HepG2 (cell line): ENCODE measurements around the gene KBTBD13. TPM values are rescaled to one million over a fixed set of nuclear protein-coding genes. Genes with fewer than 3 reads are reported as not detected.

Source experiments
- BORCS8-MEF2B ChIP-seq: sonication (generic); formaldehyde crosslinking; IDR thresholded peaks from 2 replicates; pipeline ENCODE4 v1.8.0; 2022; ENCODE audit warnings: mild to moderate bottlenecking, missing genetic modification reagents
- ELF3 ChIP-seq: IDR thresholded peaks from 2 replicates; pipeline ENCODE4 v1.6.1; 2016; ENCODE audit warnings: missing genetic modification reagents, missing compliant biosample characterization
- FOXA1 ChIP-seq, 2 experiments: fragments of 450-650 bp in 1 of 2; sonication (generic) in 1 of 2; formaldehyde crosslinking in 1 of 2; IDR thresholded peaks; 2 replicates each; pipeline versions ENCODE4 v1.4.0 to v1.6.1; 2016 to 2020; ENCODE audit warnings: missing genetic modification reagents in 1 of 2
- MEIS1 ChIP-seq: sonication (generic); formaldehyde crosslinking; IDR thresholded peaks from 2 replicates; pipeline ENCODE4 v1.9.0; 2021; ENCODE audit warnings: mild to moderate bottlenecking, missing genetic modification reagents, moderate library complexity, borderline replicate concordance
- MYC ChIP-seq: sonication (generic); formaldehyde crosslinking; IDR thresholded peaks from 2 replicates; pipeline ENCODE4 v1.9.0; 2021; ENCODE audit warnings: missing genetic modification reagents, borderline replicate concordance
- NFATC3 ChIP-seq: sonication (generic); formaldehyde crosslinking; IDR thresholded peaks from 2 replicates; pipeline ENCODE4 v1.5.1; 2020; ENCODE audit warnings: mild to moderate bottlenecking, missing genetic modification reagents
- SUZ12 ChIP-seq: fragments of 150-350 bp; IDR thresholded peaks from 2 replicates; pipeline ENCODE4 v1.6.1; 2014; ENCODE audit warnings: low read depth, low read length
- XBP1 ChIP-seq: sonication (generic); formaldehyde crosslinking; IDR thresholded peaks from 2 replicates; pipeline ENCODE4 v1.5.0; 2020; ENCODE audit warnings: missing genetic modification reagents
- YEATS2 ChIP-seq: sonication (generic); formaldehyde crosslinking; IDR thresholded peaks from 2 replicates; pipeline ENCODE4 v1.4.0; 2020; ENCODE audit warnings: missing genetic modification reagents, borderline replicate concordance
- ZNF263 ChIP-seq: sonication (generic); formaldehyde crosslinking; IDR thresholded peaks from 2 replicates; pipeline ENCODE4 v1.4.0; 2020; ENCODE audit warnings: missing genetic modification reagents
- ZNF720 ChIP-seq: sonication (generic); formaldehyde crosslinking; IDR thresholded peaks from 2 replicates; pipeline ENCODE4 v1.4.0; 2020; ENCODE audit warnings: missing genetic modification reagents
- polyA plus RNA-seq, 8 experiments: library from polyadenylated mRNA; depleted of rRNA in 3 of 8; stranded (reverse) in 7 of 8; unstranded in 1 of 8; fragments of >200 nt; fragmentation: Illumina TruSeq in 4 of 8; extraction: Trizol in 4 of 8; gene quantifications; 2 replicates each; pipeline versions ENCODE4 v1.2.1 to v1.2.3, GENCODE V29; 2011 to 2016; ENCODE audit warnings: low read depth in 4 of 8, missing spikeins in 1 of 8, mixed read lengths in 1 of 8; ENCODE audit not compliant: insufficient read depth in 1 of 8
- total RNA-seq, 5 experiments: library from RNA; depleted of rRNA; stranded (reverse); fragments of >200 nt; fragmentation: Illumina TruSeq; extraction: Trizol; gene quantifications; 2 replicates each; pipeline ENCODE4 v1.2.3, GENCODE V29; 2016; ENCODE audit warnings: low read depth in 1 of 5
- TF ChIP-seq, protein P1 (sequence below): sonication (generic); formaldehyde crosslinking; IDR thresholded peaks from 2 replicates; pipeline ENCODE4 v1.4.0; 2020; ENCODE audit warnings: mild to moderate bottlenecking, low read depth, missing genetic modification reagents
- TF ChIP-seq, protein P2 (sequence below), 2 experiments: sonication (generic) in 1 of 2; formaldehyde crosslinking in 1 of 2; IDR thresholded peaks; 2 replicates each; pipeline versions ENCODE4 v1.4.0 to v1.6.1; 2018 to 2020; ENCODE audit warnings: missing genetic modification reagents in 2 of 2, borderline replicate concordance in 1 of 2, low read depth in 1 of 2, mild to moderate bottlenecking in 1 of 2, missing biosample characterization in 1 of 2
- TF ChIP-seq, protein P3 (sequence below): sonication (generic); formaldehyde crosslinking; IDR thresholded peaks from 2 replicates; pipeline ENCODE4 v1.8.0; 2022; ENCODE audit warnings: missing genetic modification reagents, mild to moderate bottlenecking, borderline replicate concordance
- TF ChIP-seq, protein P4 (sequence below): IDR thresholded peaks from 2 replicates; pipeline ENCODE4 v1.6.1; 2016
- TF ChIP-seq, protein P5 (sequence below): sonication (generic); formaldehyde crosslinking; conservative IDR thresholded peaks from 2 replicates; pipeline ENCODE4 v1.8.0; 2022; ENCODE audit warnings: missing genetic modification reagents
- TF ChIP-seq, protein P6 (sequence below): sonication (generic); formaldehyde crosslinking; IDR thresholded peaks from 2 replicates; pipeline ENCODE4 v1.4.0; 2020; ENCODE audit warnings: mild to moderate bottlenecking, missing genetic modification reagents
- TF ChIP-seq, protein P7 (sequence below): sonication (generic); formaldehyde crosslinking; IDR thresholded peaks from 2 replicates; pipeline ENCODE4 v1.5.1; 2020; ENCODE audit warnings: missing genetic modification reagents, mild to moderate bottlenecking, borderline replicate concordance

The KBTBD13 gene
- total and polyA plus RNA-seq, 2 of the 13 experiments (the other 11 are each of a cell fraction or from before 2014, with no cell fraction given) = not detected

DNA sequence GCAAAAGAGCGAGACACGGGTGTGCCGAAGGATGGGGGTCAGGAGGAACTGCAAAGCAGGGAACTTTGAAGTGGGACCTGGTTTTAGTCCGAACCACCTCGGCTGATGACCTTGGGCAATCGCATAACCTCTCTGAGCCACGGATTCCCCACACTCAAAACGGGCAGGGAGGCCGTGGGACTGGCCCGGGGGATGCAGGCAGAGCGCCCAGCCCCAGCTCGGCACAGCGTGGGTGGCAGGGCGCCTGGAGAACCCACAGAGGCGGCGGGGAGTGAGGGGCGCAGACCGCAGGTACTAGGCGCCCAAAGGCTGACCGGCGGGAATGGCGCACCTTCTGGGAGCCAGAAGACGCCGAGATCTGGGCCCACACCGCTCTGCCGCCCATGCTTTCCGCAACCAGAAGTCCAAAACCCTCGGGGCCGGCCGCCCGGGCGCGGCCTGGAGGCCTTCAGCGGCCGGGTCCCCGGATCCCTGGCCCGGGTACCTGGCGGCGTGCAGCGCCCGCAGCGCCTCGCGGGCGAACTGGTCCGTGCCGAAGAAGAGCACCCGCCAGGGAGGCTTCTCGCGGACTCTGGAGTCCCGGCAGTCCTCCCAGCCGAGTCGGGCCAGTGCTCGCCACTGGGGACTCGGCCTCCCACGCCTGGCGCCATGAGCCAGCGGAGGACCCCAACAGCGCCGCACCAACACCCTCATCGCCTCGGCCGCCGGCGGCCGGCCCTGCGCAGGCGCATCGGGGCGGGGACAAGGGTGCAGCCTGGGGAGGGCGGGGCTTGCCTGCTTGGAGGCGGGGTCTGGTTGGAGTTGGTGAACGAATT, 47.4 kb upstream of the KBTBD13 start, which contains the start of gene MTFMT (continued):
- TF ChIP-seq, protein P1, sequence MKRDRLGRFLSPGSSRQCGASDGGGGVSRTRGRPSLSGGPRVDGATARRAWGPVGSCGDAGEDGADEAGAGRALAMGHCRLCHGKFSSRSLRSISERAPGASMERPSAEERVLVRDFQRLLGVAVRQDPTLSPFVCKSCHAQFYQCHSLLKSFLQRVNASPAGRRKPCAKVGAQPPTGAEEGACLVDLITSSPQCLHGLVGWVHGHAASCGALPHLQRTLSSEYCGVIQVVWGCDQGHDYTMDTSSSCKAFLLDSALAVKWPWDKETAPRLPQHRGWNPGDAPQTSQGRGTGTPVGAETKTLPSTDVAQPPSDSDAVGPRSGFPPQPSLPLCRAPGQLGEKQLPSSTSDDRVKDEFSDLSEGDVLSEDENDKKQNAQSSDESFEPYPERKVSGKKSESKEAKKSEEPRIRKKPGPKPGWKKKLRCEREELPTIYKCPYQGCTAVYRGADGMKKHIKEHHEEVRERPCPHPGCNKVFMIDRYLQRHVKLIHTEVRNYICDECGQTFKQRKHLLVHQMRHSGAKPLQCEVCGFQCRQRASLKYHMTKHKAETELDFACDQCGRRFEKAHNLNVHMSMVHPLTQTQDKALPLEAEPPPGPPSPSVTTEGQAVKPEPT (CRISPR knock-in tag) = no peak; the same call in 1 of the 2 replicates
- TF ChIP-seq, protein P2, sequence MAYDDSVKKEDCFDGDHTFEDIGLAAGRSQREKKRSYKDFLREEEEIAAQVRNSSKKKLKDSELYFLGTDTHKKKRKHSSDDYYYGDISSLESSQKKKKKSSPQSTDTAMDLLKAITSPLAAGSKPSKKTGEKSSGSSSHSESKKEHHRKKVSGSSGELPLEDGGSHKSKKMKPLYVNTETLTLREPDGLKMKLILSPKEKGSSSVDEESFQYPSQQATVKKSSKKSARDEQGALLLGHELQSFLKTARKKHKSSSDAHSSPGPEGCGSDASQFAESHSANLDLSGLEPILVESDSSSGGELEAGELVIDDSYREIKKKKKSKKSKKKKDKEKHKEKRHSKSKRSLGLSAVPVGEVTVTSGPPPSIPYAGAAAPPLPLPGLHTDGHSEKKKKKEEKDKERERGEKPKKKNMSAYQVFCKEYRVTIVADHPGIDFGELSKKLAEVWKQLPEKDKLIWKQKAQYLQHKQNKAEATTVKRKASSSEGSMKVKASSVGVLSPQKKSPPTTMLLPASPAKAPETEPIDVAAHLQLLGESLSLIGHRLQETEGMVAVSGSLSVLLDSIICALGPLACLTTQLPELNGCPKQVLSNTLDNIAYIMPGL (CRISPR knock-in tag; IDR thresholded peaks at IDR 0.05; ENCODE audit: borderline replicate concordance in 1 of 2, low read depth in 1 of 2) = peak; percentile 80 to 91; a peak in 3 of 4 replicates
- TF ChIP-seq, protein P3, sequence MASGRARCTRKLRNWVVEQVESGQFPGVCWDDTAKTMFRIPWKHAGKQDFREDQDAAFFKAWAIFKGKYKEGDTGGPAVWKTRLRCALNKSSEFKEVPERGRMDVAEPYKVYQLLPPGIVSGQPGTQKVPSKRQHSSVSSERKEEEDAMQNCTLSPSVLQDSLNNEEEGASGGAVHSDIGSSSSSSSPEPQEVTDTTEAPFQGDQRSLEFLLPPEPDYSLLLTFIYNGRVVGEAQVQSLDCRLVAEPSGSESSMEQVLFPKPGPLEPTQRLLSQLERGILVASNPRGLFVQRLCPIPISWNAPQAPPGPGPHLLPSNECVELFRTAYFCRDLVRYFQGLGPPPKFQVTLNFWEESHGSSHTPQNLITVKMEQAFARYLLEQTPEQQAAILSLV (CRISPR knock-in tag) = peak; percentile 76; the same call in 1 of the 2 replicates
- TF ChIP-seq, protein P4, sequence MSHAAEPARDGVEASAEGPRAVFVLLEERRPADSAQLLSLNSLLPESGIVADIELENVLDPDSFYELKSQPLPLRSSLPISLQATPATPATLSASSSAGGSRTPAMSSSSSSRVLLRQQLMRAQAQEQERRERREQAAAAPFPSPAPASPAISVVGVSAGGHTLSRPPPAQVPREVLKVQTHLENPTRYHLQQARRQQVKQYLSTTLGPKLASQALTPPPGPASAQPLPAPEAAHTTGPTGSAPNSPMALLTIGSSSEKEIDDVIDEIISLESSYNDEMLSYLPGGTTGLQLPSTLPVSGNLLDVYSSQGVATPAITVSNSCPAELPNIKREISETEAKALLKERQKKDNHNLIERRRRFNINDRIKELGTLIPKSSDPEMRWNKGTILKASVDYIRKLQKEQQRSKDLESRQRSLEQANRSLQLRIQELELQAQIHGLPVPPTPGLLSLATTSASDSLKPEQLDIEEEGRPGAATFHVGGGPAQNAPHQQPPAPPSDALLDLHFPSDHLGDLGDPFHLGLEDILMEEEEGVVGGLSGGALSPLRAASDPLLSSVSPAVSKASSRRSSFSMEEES (CRISPR knock-in tag) = 0 out of 2 replicates have a peak, but pooled peaks have one; percentile 34
- TF ChIP-seq NFATC3 (no peak), SUZ12 (no peak), BORCS8-MEF2B (CRISPR knock-in tag) (0 out of 2 replicates have a peak, but pooled peaks have one; percentile 18), MEIS1 (CRISPR knock-in tag) (peak; percentile 71; the same call in 1 of the 2 replicates), FOXA1 (IDR thresholded peaks at IDR 0.05) (no peak), FOXA1 (CRISPR knock-in tag; IDR thresholded peaks at IDR 0.05) (no peak), MYC (CRISPR knock-in tag) (peak; percentile 79), ZNF263 (CRISPR knock-in tag) (peak; percentile 97), ZNF720 (CRISPR knock-in tag) (no peak), XBP1 (CRISPR knock-in tag) (no peak), ELF3 (CRISPR knock-in tag) (0 out of 2 replicates have a peak, but pooled peaks have one; percentile 10), YEATS2 (CRISPR knock-in tag) (0 out of 2 replicates have a peak, but pooled peaks have one; percentile 36)
- TF ChIP-seq, protein P5, sequence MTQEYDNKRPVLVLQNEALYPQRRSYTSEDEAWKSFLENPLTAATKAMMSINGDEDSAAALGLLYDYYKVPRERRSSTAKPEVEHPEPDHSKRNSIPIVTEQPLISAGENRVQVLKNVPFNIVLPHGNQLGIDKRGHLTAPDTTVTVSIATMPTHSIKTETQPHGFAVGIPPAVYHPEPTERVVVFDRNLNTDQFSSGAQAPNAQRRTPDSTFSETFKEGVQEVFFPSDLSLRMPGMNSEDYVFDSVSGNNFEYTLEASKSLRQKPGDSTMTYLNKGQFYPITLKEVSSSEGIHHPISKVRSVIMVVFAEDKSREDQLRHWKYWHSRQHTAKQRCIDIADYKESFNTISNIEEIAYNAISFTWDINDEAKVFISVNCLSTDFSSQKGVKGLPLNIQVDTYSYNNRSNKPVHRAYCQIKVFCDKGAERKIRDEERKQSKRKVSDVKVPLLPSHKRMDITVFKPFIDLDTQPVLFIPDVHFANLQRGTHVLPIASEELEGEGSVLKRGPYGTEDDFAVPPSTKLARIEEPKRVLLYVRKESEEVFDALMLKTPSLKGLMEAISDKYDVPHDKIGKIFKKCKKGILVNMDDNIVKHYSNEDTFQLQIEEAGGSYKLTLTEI = no peak
- TF ChIP-seq, protein P6, sequence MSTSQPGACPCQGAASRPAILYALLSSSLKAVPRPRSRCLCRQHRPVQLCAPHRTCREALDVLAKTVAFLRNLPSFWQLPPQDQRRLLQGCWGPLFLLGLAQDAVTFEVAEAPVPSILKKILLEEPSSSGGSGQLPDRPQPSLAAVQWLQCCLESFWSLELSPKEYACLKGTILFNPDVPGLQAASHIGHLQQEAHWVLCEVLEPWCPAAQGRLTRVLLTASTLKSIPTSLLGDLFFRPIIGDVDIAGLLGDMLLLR (CRISPR knock-in tag) = no peak
- TF ChIP-seq, protein P7, sequence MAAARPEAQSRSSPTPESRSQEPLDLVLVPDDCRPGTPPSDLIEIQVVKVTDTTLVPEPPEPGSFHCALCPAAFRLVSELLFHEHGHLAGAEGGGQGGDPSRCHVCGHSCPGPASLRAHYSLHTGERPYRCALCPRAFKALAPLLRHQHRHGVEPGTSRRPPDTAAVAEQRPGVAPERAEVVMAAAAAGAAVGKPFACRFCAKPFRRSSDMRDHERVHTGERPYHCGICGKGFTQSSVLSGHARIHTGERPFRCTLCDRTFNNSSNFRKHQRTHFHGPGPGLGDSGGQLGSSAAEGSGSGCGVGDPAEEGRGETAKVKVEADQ (CRISPR knock-in tag) = no peak
